HepG2 (cell line): ENCODE data around the gene OPTN. TPM values are rescaled to one million over a fixed set of nuclear protein-coding genes. Genes with fewer than 3 reads are reported as not detected.
A peak's percentile ranks its signal among the peaks of the same experiment; 100 is the strongest.

ENCODE experiments used
- CC2D1A ChIP-seq: sonication (generic); formaldehyde crosslinking; IDR thresholded peaks from 2 replicates; pipeline ENCODE4 v1.8.1; 2023; ENCODE audit warnings: mild to moderate bottlenecking, missing genetic modification reagents
- CREB1 ChIP-seq, 2 experiments: fragments of 450-650 bp in 1 of 2; IDR thresholded peaks; 2 replicates each; pipeline ENCODE4 v1.6.1; 2016 to 2017; ENCODE audit warnings: control low read depth in 1 of 2, mild to moderate bottlenecking in 1 of 2, missing compliant biosample characterization in 1 of 2, missing genetic modification characterization in 1 of 2
- CREM ChIP-seq, 2 experiments: sonication (generic) in 1 of 2; formaldehyde crosslinking in 1 of 2; IDR thresholded peaks; 2 replicates each; pipeline versions ENCODE4 v1.4.0 to v1.6.1; 2016 to 2020; ENCODE audit warnings: antibody characterized with exemption in 1 of 2, mild to moderate bottlenecking in 1 of 2, missing genetic modification reagents in 1 of 2
- GATAD1 ChIP-seq: IDR thresholded peaks from 2 replicates; pipeline ENCODE4 v1.6.1; 2016; ENCODE audit warnings: missing genetic modification reagents, missing compliant biosample characterization
- GATAD2A ChIP-seq: IDR thresholded peaks from 2 replicates; pipeline ENCODE4 v1.6.1; 2016
- HNRNPK ChIP-seq: fragments of 200-400 bp; formaldehyde crosslinking; IDR thresholded peaks from 2 replicates; pipeline ENCODE4 v1.6.1; 2018; ENCODE audit warnings: low read length, low read depth, moderate library complexity, mild to moderate bottlenecking; ENCODE audit not compliant: poor library complexity, severe bottlenecking
- HNRNPLL ChIP-seq: fragments of 200-400 bp; formaldehyde crosslinking; IDR thresholded peaks from 2 replicates; pipeline ENCODE4 v1.6.1; 2017; ENCODE audit warnings: mild to moderate bottlenecking, low read depth, low read length; ENCODE audit not compliant: poor library complexity, severe bottlenecking
- MAFK ChIP-seq, 2 experiments: IDR thresholded peaks in 1 of 2; conservative IDR thresholded peaks in 1 of 2; 2 replicates each; pipeline ENCODE4 v1.6.1; 2011; ENCODE audit warnings: improper control_type of control experiment in 2 of 2, low read length in 2 of 2
- MTA1 ChIP-seq: sonication (generic); formaldehyde crosslinking; IDR thresholded peaks from 2 replicates; pipeline ENCODE4 v1.4.0; 2020; ENCODE audit warnings: missing genetic modification reagents, mild to moderate bottlenecking, borderline replicate concordance
- RAD21 ChIP-seq: fragments of 450-650 bp; formaldehyde crosslinking; IDR thresholded peaks from 2 replicates; pipeline ENCODE4 v1.5.0; 2020; ENCODE audit warnings: mild to moderate bottlenecking
- REPIN1 ChIP-seq: sonication (generic); formaldehyde crosslinking; IDR thresholded peaks from 2 replicates; pipeline ENCODE4 v1.8.0; 2022; ENCODE audit warnings: missing genetic modification reagents, low read depth, mild to moderate bottlenecking, borderline replicate concordance
- REXO4 ChIP-seq: sonication (generic); formaldehyde crosslinking; IDR thresholded peaks from 2 replicates; pipeline ENCODE4 v1.8.0; 2022; ENCODE audit warnings: missing genetic modification reagents, mild to moderate bottlenecking, borderline replicate concordance
- SAFB2 ChIP-seq: sonication (generic); formaldehyde crosslinking; IDR thresholded peaks from 2 replicates; pipeline ENCODE4 v1.5.1; 2020; ENCODE audit warnings: missing genetic modification reagents, low read depth, mild to moderate bottlenecking, borderline replicate concordance
- TAF1 ChIP-seq: sonication (generic); formaldehyde crosslinking; IDR thresholded peaks from 2 replicates; pipeline ENCODE4 v1.4.0; 2020; ENCODE audit warnings: missing genetic modification reagents
- TCF7 ChIP-seq: sonication (generic); IDR thresholded peaks from 2 replicates; pipeline ENCODE4 v1.6.1; 2016; ENCODE audit warnings: antibody characterized with exemption, low read depth
- TCF7L2 ChIP-seq: IDR thresholded peaks from 2 replicates; pipeline ENCODE4 v1.6.1; 2011; ENCODE audit warnings: mild to moderate bottlenecking, low read depth, low read length, moderate library complexity
- TEAD3 ChIP-seq: optimal IDR thresholded peaks from 2 replicates; pipeline ENCODE3; 2016; ENCODE audit warnings: borderline replicate concordance
- TOPORS ChIP-seq: sonication (generic); formaldehyde crosslinking; IDR thresholded peaks from 2 replicates; pipeline ENCODE4 v1.8.0; 2023; ENCODE audit warnings: mild to moderate bottlenecking, missing genetic modification reagents
- XRCC5 ChIP-seq: fragments of 200-400 bp; formaldehyde crosslinking; optimal IDR thresholded peaks from 2 replicates; pipeline ENCODE3; 2017; ENCODE audit warnings: mild to moderate bottlenecking, low read length
- ZMAT3 ChIP-seq: sonication (generic); formaldehyde crosslinking; conservative IDR thresholded peaks from 2 replicates; pipeline ENCODE4 v1.7.0; 2021; ENCODE audit warnings: missing genetic modification reagents
- ZMYM3 ChIP-seq: sonication (generic); formaldehyde crosslinking; IDR thresholded peaks from 2 replicates; pipeline ENCODE4 v1.5.1; 2020; ENCODE audit warnings: mild to moderate bottlenecking, missing genetic modification reagents
- ZNF180 ChIP-seq: sonication (generic); formaldehyde crosslinking; IDR thresholded peaks from 2 replicates; pipeline ENCODE4 v1.4.0; 2020; ENCODE audit warnings: low read depth, missing genetic modification reagents, borderline replicate concordance
- ZNF225 ChIP-seq: sonication (generic); formaldehyde crosslinking; IDR thresholded peaks from 2 replicates; pipeline ENCODE4 v1.4.0; 2020; ENCODE audit warnings: mild to moderate bottlenecking, missing genetic modification reagents
- ZSCAN5A ChIP-seq: sonication (generic); formaldehyde crosslinking; IDR thresholded peaks from 2 replicates; pipeline ENCODE4 v1.8.0; 2022; ENCODE audit warnings: mild to moderate bottlenecking, missing genetic modification reagents, borderline replicate concordance
- polyA plus RNA-seq, 8 experiments: library from polyadenylated mRNA; depleted of rRNA in 3 of 8; stranded (reverse) in 7 of 8; unstranded in 1 of 8; fragments of >200 nt; fragmentation: Illumina TruSeq in 4 of 8; extraction: Trizol in 4 of 8; gene quantifications; 2 replicates each; pipeline versions ENCODE4 v1.2.1 to v1.2.3, GENCODE V29; 2011 to 2016; ENCODE audit warnings: low read depth in 4 of 8, missing spikeins in 1 of 8, mixed read lengths in 1 of 8; ENCODE audit not compliant: insufficient read depth in 1 of 8
- total RNA-seq, 5 experiments: library from RNA; depleted of rRNA; stranded (reverse); fragments of >200 nt; fragmentation: Illumina TruSeq; extraction: Trizol; gene quantifications; 2 replicates each; pipeline ENCODE4 v1.2.3, GENCODE V29; 2016; ENCODE audit warnings: low read depth in 1 of 5
- TF ChIP-seq, protein P1 (sequence below): sonication (generic); formaldehyde crosslinking; IDR thresholded peaks from 2 replicates; pipeline ENCODE4 v1.5.1; 2020; ENCODE audit warnings: mild to moderate bottlenecking, missing genetic modification reagents, moderate library complexity

OPTN gene
- total and polyA plus RNA-seq, 2 of the 13 experiments (the other 11 are each of a cell fraction or from before 2014, with no cell fraction given) = 13.4 to 46.6 TPM

DNA sequence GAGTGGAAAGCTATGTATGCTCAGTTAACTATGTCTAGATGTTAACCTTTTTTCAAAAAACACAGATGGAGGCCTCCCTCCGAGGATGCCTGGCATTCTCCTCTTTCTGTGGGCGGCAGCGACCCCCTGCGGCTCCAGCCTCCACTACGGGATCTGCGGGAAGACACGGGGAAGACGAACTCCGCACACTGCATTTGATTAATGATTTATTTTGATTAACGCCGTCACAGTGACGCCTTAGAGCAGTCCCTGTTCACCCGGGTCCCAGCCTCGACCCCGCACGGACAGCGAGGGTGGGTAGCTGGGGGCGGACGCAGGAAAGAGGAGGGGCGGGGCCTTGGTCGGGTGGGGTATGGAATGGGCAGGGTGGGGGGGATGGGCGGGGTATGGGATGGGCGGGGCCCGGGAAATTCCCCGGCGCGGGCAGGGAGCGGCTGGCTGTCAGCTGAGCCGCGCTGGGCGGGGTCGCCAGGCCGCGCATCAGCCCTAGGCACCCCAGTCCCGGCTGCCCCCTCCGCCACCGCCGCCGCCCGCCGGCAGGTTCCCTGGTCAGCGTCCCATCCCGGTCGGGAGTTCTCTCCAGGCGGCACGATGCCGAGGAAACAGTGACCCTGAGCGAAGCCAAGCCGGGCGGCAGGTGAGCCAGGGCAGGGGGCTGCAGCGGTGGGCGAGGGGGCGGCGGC lies at the start of gene OPTN (continued):
- TF ChIP-seq TOPORS (CRISPR knock-in tag) (no peak; the same call in 1 of the 2 replicates), CREM (IDR thresholded peaks at IDR 0.05) (0 out of 2 replicates have a peak, but pooled peaks have one; percentile 24), CREM (CRISPR knock-in tag; IDR thresholded peaks at IDR 0.05) (no peak), SAFB2 (peak; percentile 70; the same call in 1 of the 2 replicates), CREB1 (IDR thresholded peaks at IDR 0.05) (0 out of 2 replicates have a peak, but pooled peaks have one; percentile 22), CREB1 (CRISPR knock-in tag; IDR thresholded peaks at IDR 0.05) (no peak), ZMYM3 (CRISPR knock-in tag) (0 out of 2 replicates have a peak, but pooled peaks have one; percentile 36), ZNF225 (CRISPR knock-in tag) (0 out of 2 replicates have a peak, but pooled peaks have one; percentile 36), GATAD2A (CRISPR knock-in tag) (no peak), TCF7L2 (no peak), CC2D1A (no peak), TEAD3 (peak; percentile 55), REPIN1 (CRISPR knock-in tag) (peak; percentile 48; the same call in 1 of the 2 replicates), RAD21 (CRISPR knock-in tag) (peak; percentile 44; the same call in 1 of the 2 replicates), REXO4 (CRISPR knock-in tag) (peak; percentile 39; the same call in 1 of the 2 replicates), MAFK (conservative IDR thresholded peaks at IDR 0.05 in 1 of 2, IDR thresholded peaks at IDR 0.05 in 1 of 2; ENCODE audit: low read length in 2 of 2) (no peak), GATAD1 (peak; percentile 43; the same call in 1 of the 2 replicates), MTA1 (CRISPR knock-in tag) (peak; percentile 30; the same call in 1 of the 2 replicates), HNRNPLL (peak; percentile 27), TAF1 (peak; percentile 38; the same call in 1 of the 2 replicates), HNRNPK (peak; percentile 98), XRCC5 (no peak), TCF7 (no peak), ZNF180 (CRISPR knock-in tag) (no peak), ZSCAN5A (CRISPR knock-in tag) (no peak), ZMAT3 (CRISPR knock-in tag) (0 out of 2 replicates have a peak, but pooled peaks have one; percentile 53)
- TF ChIP-seq, protein P1, sequence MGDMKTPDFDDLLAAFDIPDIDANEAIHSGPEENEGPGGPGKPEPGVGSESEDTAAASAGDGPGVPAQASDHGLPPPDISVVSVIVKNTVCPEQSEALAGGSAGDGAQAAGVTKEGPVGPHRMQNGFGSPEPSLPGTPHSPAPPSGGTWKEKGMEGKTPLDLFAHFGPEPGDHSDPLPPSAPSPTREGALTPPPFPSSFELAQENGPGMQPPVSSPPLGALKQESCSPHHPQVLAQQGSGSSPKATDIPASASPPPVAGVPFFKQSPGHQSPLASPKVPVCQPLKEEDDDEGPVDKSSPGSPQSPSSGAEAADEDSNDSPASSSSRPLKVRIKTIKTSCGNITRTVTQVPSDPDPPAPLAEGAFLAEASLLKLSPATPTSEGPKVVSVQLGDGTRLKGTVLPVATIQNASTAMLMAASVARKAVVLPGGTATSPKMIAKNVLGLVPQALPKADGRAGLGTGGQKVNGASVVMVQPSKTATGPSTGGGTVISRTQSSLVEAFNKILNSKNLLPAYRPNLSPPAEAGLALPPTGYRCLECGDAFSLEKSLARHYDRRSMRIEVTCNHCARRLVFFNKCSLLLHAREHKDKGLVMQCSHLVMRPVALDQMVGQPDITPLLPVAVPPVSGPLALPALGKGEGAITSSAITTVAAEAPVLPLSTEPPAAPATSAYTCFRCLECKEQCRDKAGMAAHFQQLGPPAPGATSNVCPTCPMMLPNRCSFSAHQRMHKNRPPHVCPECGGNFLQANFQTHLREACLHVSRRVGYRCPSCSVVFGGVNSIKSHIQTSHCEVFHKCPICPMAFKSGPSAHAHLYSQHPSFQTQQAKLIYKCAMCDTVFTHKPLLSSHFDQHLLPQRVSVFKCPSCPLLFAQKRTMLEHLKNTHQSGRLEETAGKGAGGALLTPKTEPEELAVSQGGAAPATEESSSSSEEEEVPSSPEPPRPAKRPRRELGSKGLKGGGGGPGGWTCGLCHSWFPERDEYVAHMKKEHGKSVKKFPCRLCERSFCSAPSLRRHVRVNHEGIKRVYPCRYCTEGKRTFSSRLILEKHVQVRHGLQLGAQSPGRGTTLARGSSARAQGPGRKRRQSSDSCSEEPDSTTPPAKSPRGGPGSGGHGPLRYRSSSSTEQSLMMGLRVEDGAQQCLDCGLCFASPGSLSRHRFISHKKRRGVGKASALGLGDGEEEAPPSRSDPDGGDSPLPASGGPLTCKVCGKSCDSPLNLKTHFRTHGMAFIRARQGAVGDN (CRISPR knock-in tag) = peak; percentile 61
